ENCODE measurements around the gene OSTC. TPM values are rescaled to one million over a fixed set of nuclear protein-coding genes. Genes with fewer than 3 reads are reported as not detected.

The OSTC gene
- total and polyA plus RNA-seq, 10 donors = 53.8 to 105 (median 62.4) TPM

GRCh38 chr4:108646706-108647105, 3.7 kb upstream of the OSTC start:
- TF ChIP-seq POLR2AphosphoS5 (IDR thresholded peaks at IDR 0.05) (no peak), CTCF (IDR thresholded peaks at IDR 0.05 in 8 of 11, conservative IDR thresholded peaks at IDR 0.05 in 3 of 11) (no peak), POLR2A (IDR thresholded peaks at IDR 0.05) (no peak)
- H3K4me3 ChIP-seq = no peak overlapping the region
- H3K27me3 ChIP-seq (replicated peaks in 1 of 7) = no peaks in the 10 kb centered on the region
- peaks cover 8 to 18% (median 14%) of the 10 kb centered on the region in 6 donors for H3K4me1 ChIP-seq
- WGBS, 5 donors = 88 to 94% (median 89%) methylated on average over 3 of the region's 3 CpGs
- no peak for DNase-seq
- no peak overlapping the region for H3K27ac ChIP-seq
- H3K36me3 ChIP-seq = no peaks in the 10 kb centered on the region
- intact Hi-C loops (cut with DNase I; ENCODE audit: low total_unique reads) = loop anchor here (10.0 kb wide), 1 partner anchor 1168 kb away; the partner anchor contains the start of gene GAR1
- no peaks in the 10 kb centered on the region for H3K9me3 ChIP-seq

- peaks cover 22 to 48% (median 34%) of the 10 kb centered on the region in 6 donors for H3K4me1 ChIP-seq
- H3K27me3 ChIP-seq (replicated peaks in 1 of 7) = no peaks in the 10 kb centered on the region
- no peak for DNase-seq
- intact Hi-C loops (cut with DNase I; ENCODE audit: low total_unique reads) = loop anchor here (10.0 kb wide), 1 partner anchor 1165 kb away; the partner anchor contains the start of gene GAR1
- H3K4me3 ChIP-seq = peak overlapping the region; percentile 64 to 95 (median 86)
- peak overlapping the region in 7 of 8 donors; percentile 84 to 94 (median 92) for H3K27ac ChIP-seq
- TF ChIP-seq POLR2AphosphoS5 (IDR thresholded peaks at IDR 0.05) = no peak
- TF ChIP-seq CTCF (IDR thresholded peaks at IDR 0.05 in 8 of 11, conservative IDR thresholded peaks at IDR 0.05 in 3 of 11) = no peak
- TF ChIP-seq POLR2A (IDR thresholded peaks at IDR 0.05) = no peak
- H3K9me3 ChIP-seq = no peaks in the 10 kb centered on the region
- WGBS, 5 donors = 2 to 4% (median 3%) methylated on average over 6 of the region's 6 CpGs
- H3K36me3 ChIP-seq = no peaks in the 10 kb centered on the region
Measured at GRCh38 chr4:108649863-108650211, 562 bp upstream of the OSTC start.

GRCh38 chr4:108651014-108651791, 804 bp downstream of the OSTC start:
- Histone ChIP-seq H3K9me3 (no peaks in the 10 kb centered on the region), H3K27me3 (replicated peaks in 1 of 7) (no peaks in the 10 kb centered on the region), H3K36me3 (peaks cover 0 to 13% (median 2%) of the 10 kb centered on the region in 6 donors), H3K4me3 (peak overlapping the region; percentile 64 to 95 (median 86)), H3K4me1 (peaks cover 22 to 48% (median 34%) of the 10 kb centered on the region in 6 donors), H3K27ac (peak overlapping the region; percentile 84 to 94 (median 92))
- DNase-seq = no peak
- TF ChIP-seq POLR2AphosphoS5 (IDR thresholded peaks at IDR 0.05) (no peak), POLR2A (IDR thresholded peaks at IDR 0.05) (no peak), CTCF (IDR thresholded peaks at IDR 0.05 in 8 of 11, conservative IDR thresholded peaks at IDR 0.05 in 3 of 11) (no peak)
- intact Hi-C loops (cut with DNase I; ENCODE audit: low total_unique reads) = no loop called here
- 3 to 6% (median 3%) methylated on average over 9 of the region's 9 CpGs for WGBS, 5 donors

GRCh38 chr4:108662629-108663028, 12.2 kb downstream of the OSTC start:
- Histone ChIP-seq H3K36me3 (peaks cover 5 to 99% (median 62%) of the 10 kb centered on the region in 6 donors), H3K4me1 (no peaks in the 10 kb centered on the region), H3K9me3 (no peaks in the 10 kb centered on the region), H3K4me3 (no peak overlapping the region), H3K27me3 (replicated peaks in 1 of 7) (no peaks in the 10 kb centered on the region), H3K27ac (no peak overlapping the region)
- WGBS, 5 donors = 75 to 90% (median 86%) methylated on average over 3 of the region's 3 CpGs
- TF ChIP-seq POLR2AphosphoS5 (IDR thresholded peaks at IDR 0.05) (no peak), POLR2A (IDR thresholded peaks at IDR 0.05) (no peak), CTCF (IDR thresholded peaks at IDR 0.05 in 8 of 11, conservative IDR thresholded peaks at IDR 0.05 in 3 of 11) (no peak)
- no peak for DNase-seq
- intact Hi-C loops (cut with DNase I; ENCODE audit: low total_unique reads) = no loop called here

All from spleen (tissue), 11 donors.